GM19395 (cell line): Measurements from ENCODE around the gene HK2.

ENCODE experiments used
- ATAC-seq: cut with Tn5 transposase; IDR thresholded peaks from one replicate; pipeline ENCODE4 v1.9.1; 2021; ENCODE audit warnings: mild to moderate bottlenecking, moderate library complexity; ENCODE audit not compliant: unreplicated experiment

The HK2 gene

GRCh38 chr2:74927621-74928020, 93.7 kb downstream of the HK2 start:
- ATAC-seq: no peak

- ATAC-seq: no peak
These were observed 97.0 kb downstream of the HK2 start for GRCh38 chr2:74930811-74931486.

- ATAC-seq: no peak
These were observed 98.0 kb downstream of the HK2 start for GRCh38 chr2:74931940-74932339.

GRCh38 chr2:74935975-74936391, 102.1 kb downstream of the HK2 start:
- ATAC-seq: no peak

- ATAC-seq: no peak
These were observed 103.4 kb downstream of the HK2 start for GRCh38 chr2:74937221-74937880.

- ATAC-seq: no peak
These were observed 104.3 kb downstream of the HK2 start for GRCh38 chr2:74938264-74938663.

GRCh38 chr2:74939919-74940812, 106.2 kb downstream of the HK2 start:
- ATAC-seq: no peak

- ATAC-seq: no peak
These were observed 107.4 kb downstream of the HK2 start for GRCh38 chr2:74941284-74941683.

- ATAC-seq: no peak
These were observed 108.3 kb downstream of the HK2 start for GRCh38 chr2:74942263-74942662.
